HG03521 (cell line): ENCODE measurements around the gene GSK3B.

Source experiments
- ATAC-seq: cut with Tn5 transposase; IDR thresholded peaks from one replicate; pipeline ENCODE4 v1.9.1; 2021; ENCODE audit warnings: mild to moderate bottlenecking, moderate library complexity; ENCODE audit not compliant: unreplicated experiment

The GSK3B gene

DNA sequence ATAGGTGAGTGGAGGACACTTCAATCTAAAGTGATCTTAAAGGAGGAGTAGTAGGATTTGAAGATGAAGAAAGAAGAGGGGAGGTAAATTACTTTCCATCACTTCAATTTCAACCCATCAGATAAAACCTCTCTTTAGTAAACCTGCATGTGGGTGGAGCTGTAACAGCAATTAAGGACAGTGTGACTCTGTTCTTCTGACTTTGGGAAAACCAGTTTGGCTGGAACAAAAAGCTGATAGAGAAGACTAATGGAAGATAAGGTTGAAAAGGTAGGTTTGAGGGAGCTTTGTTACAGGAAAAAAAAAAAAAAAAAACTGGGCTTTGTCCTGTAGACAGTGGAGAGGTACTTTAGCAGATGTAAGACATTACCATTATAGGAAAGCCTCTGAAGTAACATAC is 4.5 kb upstream of the GSK3B start:
- no peak for ATAC-seq

DNA sequence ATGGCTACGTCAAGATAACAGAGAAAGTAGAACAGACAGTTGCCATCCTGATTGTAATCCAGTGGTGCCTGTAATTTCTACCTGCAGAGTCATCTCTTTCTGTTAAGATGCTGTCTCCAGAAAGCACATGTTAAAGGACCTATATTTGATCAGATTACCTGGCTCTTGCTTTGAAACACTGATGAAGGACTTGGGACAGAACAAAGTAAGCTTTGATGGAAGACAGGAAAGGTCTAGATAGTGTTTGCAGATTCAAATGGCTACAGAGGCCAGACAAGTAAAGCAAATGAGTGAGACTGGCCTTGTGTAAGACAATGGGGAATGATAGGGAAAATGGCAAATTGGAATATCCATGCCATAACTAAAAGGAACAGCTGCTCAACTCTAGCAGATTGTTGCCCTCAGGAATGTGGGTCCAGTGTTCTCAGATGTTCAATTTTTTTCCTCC is 1.8 kb upstream of the GSK3B start:
- no peak for ATAC-seq

DNA sequence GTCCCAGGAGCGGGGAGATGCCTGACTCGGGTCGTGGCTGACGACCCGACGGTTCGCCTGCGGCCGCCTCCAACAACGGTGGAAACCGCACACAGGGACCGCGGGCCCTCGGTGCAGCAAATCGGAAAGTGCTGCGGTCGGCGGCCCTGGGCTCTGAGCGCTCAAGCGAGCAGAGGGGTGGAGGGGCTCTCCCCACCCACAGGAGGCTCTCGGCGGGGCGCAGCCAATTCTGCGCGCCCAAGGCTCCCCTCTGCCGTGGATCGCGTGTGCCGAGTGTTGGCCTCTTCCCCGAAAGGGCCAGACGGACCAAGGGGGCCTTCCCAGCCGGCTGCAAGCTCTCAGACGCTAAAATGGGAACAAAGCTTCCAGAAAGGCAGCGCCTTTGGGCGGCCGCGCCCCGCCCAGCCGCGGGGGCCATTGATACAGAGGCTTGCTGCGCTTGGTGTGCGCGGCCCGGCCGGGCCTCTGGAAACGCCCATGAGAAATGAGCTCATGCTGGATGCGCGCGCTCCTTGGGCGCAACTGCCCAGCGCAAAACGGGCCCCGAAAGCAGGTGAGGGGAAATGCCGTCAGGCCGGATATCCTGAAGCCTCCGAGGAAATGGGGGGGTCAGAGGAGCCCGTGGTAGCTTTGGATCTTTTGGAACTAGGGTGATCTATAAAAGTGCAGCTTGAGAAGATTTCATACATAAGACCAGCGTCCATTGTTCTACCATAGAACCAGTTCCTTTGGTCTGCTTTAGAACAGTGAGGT is 1.2 kb upstream of the GSK3B start:
- ATAC-seq, result peak; percentile 37

DNA sequence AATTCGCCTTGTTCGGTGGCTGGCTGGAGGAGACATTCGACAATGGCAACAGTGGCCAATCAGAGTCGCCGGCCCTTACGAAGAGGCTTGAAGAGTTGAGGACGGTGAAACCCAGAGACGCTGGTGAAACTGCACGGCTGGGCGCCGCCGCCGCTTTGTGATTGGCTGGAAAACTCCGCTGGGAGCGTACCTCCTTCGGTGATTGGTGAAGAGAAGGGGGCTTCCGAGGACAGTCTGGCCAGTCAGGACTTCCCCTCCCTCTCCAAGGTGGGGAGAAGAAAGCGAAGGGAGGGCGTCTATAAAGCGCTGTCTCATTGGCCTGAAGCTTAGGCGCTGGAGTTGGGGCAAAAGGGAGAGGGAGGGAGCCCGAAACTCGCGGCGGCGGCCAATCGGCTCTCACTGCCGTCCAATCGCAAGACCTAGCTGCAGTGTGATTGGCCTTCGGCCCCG is 554 bp upstream of the GSK3B start:
- ATAC-seq, result peak; percentile 58

DNA sequence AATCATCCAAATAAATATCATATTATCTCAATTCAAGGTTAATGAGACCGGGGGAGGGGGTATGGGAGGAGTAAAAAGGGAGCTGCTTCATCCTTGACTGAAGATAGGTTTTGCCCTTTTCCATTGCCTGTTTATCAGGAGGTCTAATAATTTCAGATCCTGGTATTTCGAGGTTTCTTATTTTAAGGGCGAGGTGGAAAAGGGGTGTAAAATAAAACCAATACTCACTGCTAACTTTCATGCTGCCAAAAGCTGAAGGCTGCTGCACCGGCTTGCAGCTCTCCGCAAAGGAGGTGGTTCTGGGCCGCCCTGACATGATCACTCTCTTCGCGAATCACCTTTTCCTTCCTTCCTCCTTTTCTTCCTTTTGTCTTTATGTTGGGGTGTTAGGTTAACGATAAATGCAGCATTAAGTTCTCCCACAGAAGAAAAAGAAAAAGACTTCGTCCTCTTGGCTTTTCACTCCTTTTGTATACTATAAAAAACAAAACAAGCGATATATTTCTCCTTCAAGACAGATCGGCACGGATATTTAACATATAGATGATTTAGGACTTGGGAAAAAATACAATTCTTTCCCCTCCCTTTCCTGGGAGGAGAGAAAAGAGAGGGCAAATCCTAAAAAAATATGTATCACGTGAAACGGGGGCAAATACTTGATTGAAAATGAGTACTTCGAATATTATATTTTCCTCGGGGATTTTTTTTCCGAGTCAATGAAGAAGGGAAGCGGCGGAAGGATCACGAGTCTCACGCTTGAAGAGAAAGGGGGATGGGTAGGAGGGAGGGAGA is 932 bp downstream of the GSK3B start:
- ATAC-seq, result no peak

DNA sequence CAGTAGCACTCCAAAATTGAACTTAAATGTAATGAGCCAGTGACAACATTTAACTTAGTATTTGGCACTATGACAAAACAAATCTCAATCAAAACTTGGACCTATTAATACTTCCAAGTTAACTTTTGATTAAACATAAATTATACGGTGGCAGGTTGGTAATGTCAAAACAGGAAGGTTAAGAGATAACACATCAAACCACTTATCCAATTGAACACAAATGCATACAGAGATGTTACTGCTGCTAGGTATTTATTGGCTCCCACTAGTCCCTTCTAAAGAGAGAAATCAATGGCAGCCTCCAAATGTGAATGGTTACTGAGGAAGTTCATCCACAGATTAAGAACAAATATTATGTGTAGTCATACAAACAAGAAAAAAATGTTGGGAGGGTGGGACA is 1.8 kb downstream of the GSK3B start:
- no peak for ATAC-seq

DNA sequence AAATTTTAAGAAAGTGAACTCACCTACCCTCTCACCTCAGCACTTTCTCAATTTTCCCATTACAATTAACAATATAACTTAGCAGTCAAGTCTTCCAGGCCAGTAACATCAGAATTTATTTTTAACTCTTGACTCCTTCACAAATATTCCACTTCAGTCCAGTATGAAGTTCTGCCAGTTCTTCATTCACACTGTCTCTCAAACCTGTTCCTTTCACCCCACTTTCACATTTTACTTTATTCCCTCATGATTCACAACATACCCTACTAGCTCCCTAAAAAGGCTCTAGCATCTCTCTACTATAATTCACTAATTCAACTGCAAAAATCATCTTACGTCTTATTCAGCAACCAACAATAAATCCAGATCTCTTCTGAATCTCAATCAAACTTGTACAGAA is 3.8 kb downstream of the GSK3B start:
- ATAC-seq, result no peak

DNA sequence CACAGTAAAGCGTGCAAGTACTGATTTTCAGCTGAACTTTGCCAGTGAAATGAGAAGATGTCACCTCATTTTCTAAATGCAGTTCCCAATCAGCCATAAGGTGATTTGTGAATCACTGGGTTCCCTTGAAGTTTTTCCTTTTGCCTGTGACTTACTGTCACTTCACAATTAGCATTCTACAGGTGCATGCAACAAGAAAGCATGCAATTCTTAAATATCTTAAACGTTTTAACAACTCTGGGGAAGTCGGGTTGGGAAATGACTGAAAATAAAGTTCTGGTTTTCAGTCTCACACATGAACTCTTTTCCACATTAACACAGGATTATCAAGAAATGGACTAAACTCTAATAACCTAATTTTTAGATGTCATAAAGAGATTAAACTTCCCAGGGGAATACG is 5.2 kb downstream of the GSK3B start:
- ATAC-seq, result no peak

DNA sequence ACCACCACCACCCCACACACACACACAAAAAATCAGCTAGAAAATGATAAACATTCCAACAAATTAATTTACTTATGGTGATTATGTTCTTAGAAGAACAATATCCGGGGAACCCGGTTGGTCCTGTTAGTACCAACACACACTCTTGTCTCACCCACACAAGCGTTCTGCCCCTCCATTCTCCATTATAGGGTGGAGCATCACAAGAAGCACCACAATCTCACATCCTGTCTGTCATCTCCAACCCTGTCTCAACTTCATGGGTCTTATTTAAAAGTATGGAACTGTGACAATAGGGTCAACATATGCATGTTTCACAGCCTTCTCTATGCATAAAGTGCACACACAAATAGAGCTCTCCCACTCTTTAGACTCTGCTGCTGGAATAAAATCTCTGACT is 5.6 kb downstream of the GSK3B start:
- ATAC-seq, result no peak

DNA sequence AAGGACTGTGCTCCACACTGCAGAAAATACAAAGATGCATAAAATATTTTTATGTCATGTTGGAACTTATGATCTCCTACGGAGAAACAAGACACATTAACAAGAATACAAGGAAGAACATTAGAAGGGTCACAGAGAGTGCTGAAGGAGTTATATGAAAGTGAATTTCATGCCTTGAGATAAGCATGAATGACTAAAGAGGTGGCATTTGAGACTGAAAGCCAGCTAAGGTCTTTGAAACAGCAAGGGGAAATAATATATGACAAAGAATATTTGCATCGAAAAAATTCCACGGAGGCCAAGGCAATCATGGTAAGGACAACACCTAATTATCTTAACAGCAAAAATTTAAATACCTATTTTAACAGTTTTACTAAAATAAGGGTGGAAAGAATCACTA is 12.5 kb downstream of the GSK3B start:
- no peak for ATAC-seq

DNA sequence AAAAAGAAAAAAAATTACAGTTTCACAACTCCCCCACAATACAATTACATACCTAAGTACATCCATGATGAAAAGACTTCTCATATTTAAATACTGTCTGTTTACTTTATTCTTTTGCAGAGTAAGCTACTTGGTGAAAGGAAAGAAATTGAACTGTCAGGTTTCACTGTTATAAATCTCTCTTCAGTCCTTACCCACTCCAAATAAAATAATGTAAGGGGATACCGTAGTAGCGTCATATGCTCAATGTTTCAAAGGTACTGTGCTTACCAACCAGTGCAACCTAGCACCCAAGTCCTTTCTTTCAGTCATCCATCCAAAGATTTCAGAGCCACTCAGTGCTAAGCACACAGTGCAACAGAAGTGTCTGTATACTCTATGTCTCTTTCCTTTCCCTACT is 13.4 kb downstream of the GSK3B start:
- ATAC-seq, result no peak

DNA sequence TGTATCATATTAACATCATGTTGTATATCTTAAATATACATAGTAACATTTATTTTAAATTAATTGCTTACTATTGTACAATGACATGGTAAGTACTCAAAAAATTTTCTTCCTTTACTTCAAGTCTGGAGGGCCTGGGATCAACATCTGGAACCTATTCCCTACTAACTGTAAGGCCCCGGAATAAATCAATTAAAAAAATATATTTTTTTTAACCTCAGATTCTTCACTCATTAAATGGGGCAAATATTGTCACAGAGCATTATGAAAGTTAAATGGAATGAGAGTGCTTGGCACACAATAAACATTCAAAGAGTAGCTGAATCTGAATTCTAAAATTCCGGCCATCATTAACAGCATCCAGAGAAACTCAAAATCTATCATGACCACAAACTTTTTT is 16.5 kb downstream of the GSK3B start:
- no peak for ATAC-seq

DNA sequence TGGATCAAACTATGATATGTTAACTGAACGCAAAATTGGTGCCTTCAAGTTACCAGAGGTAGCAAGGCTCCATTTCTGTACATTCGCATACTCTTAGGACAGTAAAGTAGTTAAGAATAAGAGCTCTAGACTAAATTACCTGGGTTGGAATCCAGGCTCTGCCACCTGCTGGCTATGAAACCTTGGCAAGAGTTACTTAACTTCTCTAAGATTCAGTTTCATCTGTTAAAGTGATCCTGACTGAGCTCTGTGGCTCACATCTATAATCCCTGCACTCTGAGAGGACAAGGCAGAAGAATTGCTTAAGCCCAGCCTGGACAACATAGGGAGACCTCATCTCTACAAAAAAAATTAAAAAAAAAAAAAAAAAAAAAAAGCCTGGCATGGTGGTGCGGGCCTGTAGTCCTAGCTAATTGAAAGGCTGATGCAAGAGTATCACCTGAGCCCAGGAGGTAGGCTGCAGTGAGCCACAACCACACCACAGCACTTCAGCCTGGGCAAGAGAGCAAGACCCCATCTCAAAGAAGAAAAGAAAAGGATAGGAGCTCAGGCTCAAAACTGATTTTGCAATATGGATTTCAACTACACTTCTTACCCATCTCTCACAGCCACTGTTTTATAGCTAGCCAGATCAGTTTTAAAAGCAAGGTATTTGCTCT is 21.3 kb downstream of the GSK3B start:
- no peak for ATAC-seq

DNA sequence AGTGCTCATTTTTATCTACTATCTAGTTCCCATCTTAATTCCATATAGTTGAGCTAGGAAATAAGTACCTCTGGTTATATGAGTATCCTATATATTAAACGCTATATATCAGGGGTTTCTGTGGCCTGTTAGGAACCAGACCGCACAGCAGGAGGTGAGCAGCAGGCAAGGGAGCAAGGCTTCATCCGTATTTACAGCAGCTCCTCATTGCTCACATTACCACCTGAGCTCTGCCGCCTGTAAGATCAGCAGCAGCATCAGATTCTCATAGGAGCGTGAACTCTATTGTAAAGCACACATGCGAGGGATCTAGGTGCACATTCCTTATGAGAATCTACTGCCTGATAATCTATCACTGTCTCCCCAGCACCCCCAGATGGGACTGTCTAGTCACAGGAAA is 23.0 kb downstream of the GSK3B start:
- no peak for ATAC-seq

DNA sequence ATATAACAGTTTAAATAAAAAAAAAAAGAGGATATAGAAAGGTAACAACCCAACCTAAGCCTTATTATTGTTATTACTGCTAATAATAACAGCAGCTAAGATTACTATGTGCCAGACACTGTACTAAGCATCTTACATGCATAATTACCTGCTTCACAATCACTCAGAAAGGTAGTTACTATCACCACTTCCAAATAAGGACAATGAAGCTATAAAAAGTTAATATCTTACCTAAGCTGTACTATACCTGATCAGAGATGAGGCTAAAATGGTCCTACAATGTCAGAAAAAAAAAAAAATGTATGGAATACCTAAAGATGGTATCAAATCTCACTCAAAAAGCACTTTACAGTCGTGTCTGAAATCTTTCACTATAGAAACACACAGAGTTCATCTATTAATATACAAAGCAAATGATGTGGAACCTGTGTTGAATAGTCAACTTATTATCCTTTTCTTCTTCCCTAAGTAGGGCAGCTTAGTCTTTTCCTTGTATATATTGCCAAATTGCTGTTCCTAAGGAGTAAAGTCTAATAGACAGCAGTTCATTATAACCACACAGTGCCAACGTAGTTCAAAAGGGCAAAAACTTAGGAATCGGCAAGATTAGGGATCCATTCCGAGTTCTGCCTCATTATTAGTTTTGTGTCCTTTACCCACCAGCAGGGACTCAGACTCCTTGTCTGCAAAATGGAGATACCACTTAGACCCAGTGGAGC is 23.8 kb downstream of the GSK3B start:
- no peak for ATAC-seq

DNA sequence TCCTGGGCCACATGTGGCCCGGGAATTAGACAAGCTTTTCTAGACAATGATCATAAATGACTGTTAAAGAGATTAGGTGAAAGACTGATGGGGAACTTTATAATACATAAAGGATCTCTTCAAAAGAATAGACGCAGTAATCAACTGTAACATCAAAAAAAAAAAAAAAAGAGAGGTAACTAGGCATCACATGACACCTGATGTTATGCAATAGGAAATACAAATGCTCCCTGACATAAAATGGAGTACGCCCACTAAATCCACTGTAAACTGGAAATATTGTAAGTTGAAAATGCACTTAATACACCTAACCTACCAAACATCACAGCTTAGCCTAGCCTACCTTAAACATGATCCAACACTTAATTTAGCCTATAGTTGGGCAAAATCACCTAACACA is 27.2 kb downstream of the GSK3B start:
- ATAC-seq, result no peak

DNA sequence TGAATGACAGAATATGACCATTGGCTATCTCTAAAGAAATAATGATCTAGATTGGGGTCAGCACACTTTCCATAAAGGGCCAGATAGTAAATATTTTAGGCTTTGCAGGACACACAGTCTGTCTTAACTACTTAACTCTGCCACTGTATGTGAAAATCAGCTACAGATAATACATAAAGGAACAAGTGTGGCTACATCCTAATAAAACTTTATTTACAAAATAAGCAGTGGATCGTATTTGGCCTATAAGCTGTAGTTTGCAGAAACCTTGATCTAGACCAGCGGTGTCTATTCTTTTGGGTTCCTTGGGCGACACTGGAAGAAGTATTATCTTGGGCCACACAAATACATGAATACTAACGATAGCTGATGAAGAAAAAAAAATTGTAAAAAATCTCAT is 27.6 kb downstream of the GSK3B start:
- no peak for ATAC-seq

DNA sequence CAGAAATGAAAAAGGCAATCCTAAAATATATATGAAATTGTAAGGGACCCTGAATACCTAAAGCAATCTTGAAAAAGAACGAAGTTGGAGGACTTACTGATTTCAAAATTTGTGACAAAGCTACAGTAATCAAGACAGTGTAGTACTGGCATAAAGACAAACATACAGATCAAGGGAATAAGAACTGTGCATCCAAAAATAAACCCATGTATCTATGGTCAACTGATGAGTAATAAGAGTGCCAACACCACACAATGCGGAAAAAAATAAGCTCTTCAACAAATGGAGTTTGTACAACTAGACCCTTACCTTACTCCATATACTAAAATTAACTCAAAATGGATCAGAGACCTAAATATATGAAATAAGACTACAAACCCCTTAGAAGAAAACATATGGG is 29.6 kb downstream of the GSK3B start:
- ATAC-seq, result no peak

DNA sequence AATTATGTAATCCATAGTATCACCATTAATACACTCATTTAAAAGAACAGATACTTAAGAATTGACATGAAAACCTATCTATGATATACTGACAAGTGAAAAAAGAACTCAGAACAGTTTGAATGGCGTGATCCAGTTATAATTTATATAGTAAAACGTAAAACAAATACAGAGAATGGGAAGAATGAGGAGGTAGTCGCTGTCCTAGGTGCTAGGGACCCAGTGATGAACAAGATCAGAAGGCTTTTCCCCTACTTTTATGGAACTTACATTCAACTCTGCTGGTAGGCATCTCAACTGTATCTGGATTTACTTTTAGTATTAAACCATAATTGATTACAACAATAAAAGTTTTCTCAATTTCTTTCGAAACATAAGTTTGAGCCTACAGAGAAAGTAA is 31.8 kb downstream of the GSK3B start:
- ATAC-seq, result no peak

DNA sequence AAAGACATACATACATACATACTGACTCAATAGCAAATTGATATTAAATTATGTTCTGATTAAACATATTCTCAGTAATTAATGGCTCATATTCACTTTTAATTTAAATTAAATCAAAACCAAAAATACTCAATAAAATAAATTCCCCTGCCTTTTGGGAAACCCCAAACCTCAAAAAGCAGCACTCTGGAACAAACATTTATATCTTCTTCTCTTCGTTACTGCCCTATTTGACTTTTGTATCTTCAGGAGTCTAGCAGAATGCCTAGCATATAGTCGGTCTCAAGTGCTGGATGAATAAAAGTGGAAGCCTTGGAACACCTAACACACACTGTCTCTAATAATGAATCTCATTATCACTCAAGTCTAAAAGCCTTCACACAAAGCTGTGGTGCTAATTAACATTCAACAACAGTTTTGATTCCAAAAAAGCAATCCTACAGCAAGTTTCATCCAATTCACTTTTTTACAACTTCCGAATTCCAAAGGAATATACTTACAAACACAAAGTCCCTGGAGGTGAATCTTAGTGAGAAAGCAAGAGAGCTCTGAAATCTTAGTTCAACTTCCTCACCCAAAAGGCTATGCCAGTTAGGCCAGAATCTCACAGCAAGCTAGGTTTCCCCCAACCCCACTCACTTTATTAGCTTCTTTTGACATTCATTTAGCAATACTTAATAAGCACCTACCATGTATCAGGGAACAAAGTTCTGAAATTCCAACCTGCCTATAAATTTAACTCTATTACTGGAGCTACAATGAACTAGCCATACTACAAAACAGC is 35.0 kb downstream of the GSK3B start:
- ATAC-seq, result no peak
